PC-3 (cell line): ENCODE measurements around the gene PDE2A. TPM values are rescaled to one million over a fixed set of nuclear protein-coding genes. Genes with fewer than 3 reads are reported as not detected.

ENCODE experiments used
- ATAC-seq: fragments of 200-7000 bp; cut with Tn5 transposase; 2 replicates; pipeline ENCODE4 v1.9.1; 2020; ENCODE audit warnings: mild to moderate bottlenecking, moderate library complexity
- BruUV-seq: library from RNA; stranded (reverse); fragments of 400-500 nt; replicated peaks from 2 replicates; lab custom pipeline; 2021; lab: Mats Ljungman, UMichigan
- CTCF ChIA-PET: fragments of 300-600 bp; sonication (Branson Sonifier 250); formaldehyde crosslinking; loops from one replicate; lab custom pipeline; 2022; ENCODE audit warnings: antibody characterized with exemption; lab: Charles Lee
- POLR2A ChIA-PET: fragments of 300-600 bp; sonication (Branson Sonifier 250); formaldehyde crosslinking; loops from one replicate; lab custom pipeline; 2022; ENCODE audit warnings: antibody characterized with exemption; ENCODE audit not compliant: unreplicated experiment; lab: Charles Lee
- DNase-seq: peaks from one replicate; pipeline ENCODE4 v3.0.0-alpha.2; 2015
- H2AFZ ChIP-seq: fragments of 300-600 bp; sonication (generic); 2 replicates; pipeline ENCODE4 v1.6.0; 2016; ENCODE audit warnings: antibody characterized with exemption, low read length
- H3F3A ChIP-seq: fragments of 300-600 bp; sonication (generic); one replicate; pipeline ENCODE4 v1.6.0; 2017; ENCODE audit warnings: antibody characterized with exemption, low read length, control low read depth, mild to moderate bottlenecking; ENCODE audit not compliant: unreplicated experiment
- H3K27ac ChIP-seq: fragments of 300-600 bp; sonication (generic); 2 replicates; pipeline ENCODE4 v1.5.1; 2016; ENCODE audit warnings: mild to moderate bottlenecking, low read length
- H3K27me3 ChIP-seq: fragments of 300-600 bp; sonication (generic); 2 replicates; pipeline ENCODE4 v1.6.1; 2016; ENCODE audit warnings: low read length, mixed read lengths
- H3K36me3 ChIP-seq: fragments of 300-600 bp; sonication (generic); 2 replicates; pipeline ENCODE4 v1.6.1; 2016; ENCODE audit warnings: low read depth, mixed run types, low read length, mixed read lengths
- H3K4me1 ChIP-seq: fragments of 300-600 bp; sonication (generic); 2 replicates; pipeline ENCODE4 v1.5.1; 2016; ENCODE audit warnings: low read length; ENCODE audit not compliant: insufficient read depth
- H3K4me2 ChIP-seq: fragments of 300-600 bp; sonication (generic); 2 replicates; pipeline ENCODE4 v1.6.0; 2016; ENCODE audit warnings: low read length
- H3K4me3 ChIP-seq: fragments of 300-600 bp; sonication (generic); 2 replicates; pipeline ENCODE4 v1.5.1; 2016; ENCODE audit warnings: mild to moderate bottlenecking, low read length, mixed read lengths
- H3K79me2 ChIP-seq: fragments of 300-600 bp; sonication (generic); 2 replicates; pipeline ENCODE4 v1.6.1; 2017; ENCODE audit warnings: low read length, mixed read lengths
- H3K9ac ChIP-seq: fragments of 300-600 bp; sonication (generic); 2 replicates; pipeline ENCODE4 v1.6.0; 2016; ENCODE audit warnings: mild to moderate bottlenecking, low read length
- H3K9me2 ChIP-seq: fragments of 300-600 bp; sonication (generic); replicated peaks from 2 replicates; pipeline ENCODE4 v1.6.1; 2016; ENCODE audit warnings: mixed run types, low read length, mixed read lengths
- H3K9me3 ChIP-seq: fragments of 300-600 bp; sonication (generic); 2 replicates; pipeline ENCODE4 v1.6.1; 2016; ENCODE audit warnings: low read length, mixed read lengths
- H4K20me1 ChIP-seq: fragments of 300-600 bp; sonication (generic); 2 replicates; pipeline ENCODE4 v1.6.1; 2016; ENCODE audit warnings: low read length, mixed read lengths
- CTCF ChIP-seq: fragments of 300-600 bp; sonication (generic); conservative IDR thresholded peaks from 2 replicates; pipeline ENCODE4 v1.5.1; 2017; ENCODE audit warnings: antibody characterized with exemption, low read depth, mild to moderate bottlenecking, low read length
- EZH2 ChIP-seq: fragments of 300-600 bp; sonication (generic); IDR thresholded peaks from one replicate; pipeline ENCODE4 v1.6.1; 2017; ENCODE audit warnings: antibody characterized with exemption, mild to moderate bottlenecking, low read length; ENCODE audit not compliant: unreplicated experiment
- EZH2phosphoT487 ChIP-seq: fragments of 300-600 bp; sonication (generic); IDR thresholded peaks from 2 replicates; pipeline ENCODE4 v1.6.1; 2018; ENCODE audit warnings: mild to moderate bottlenecking, antibody characterized with exemption, low read length, borderline replicate concordance
- intact Hi-C: fragments of 100-400 bp; cut with micrococcal nuclease; formaldehyde crosslinking; loops from 2 replicates; pipeline ENCODE4 v1.9.0; 2023
- total RNA-seq: library from RNA; depleted of rRNA; stranded (reverse); fragments of >200 nt; gene quantifications from 2 replicates; pipeline ENCODE4 v1.2.3, GENCODE V29; 2014

Gene PDE2A
- total RNA-seq, 1 experiment from 2014 or later, result 2.6 TPM

- ChIA-PET POLR2A (no interaction called here), CTCF (no interaction called here)
- intact Hi-C loops, result no loop called here
- Histone ChIP-seq H3K9ac (no peak overlapping the region), H2AFZ (no peak overlapping the region), H4K20me1 (no peaks in the 10 kb centered on the region), H3K9me3 (no peaks in the 10 kb centered on the region), H3K27me3 (peaks cover 19% of the 10 kb centered on the region; the same call in 1 of the 2 replicates), H3K79me2 (no peaks in the 10 kb centered on the region), H3K4me2 (no peak overlapping the region), H3K4me1 (no peaks in the 10 kb centered on the region), H3K27ac (no peak overlapping the region), H3F3A (no peaks in the 10 kb centered on the region), H3K4me3 (no peak overlapping the region), H3K9me2 (no peaks in the 10 kb centered on the region), H3K36me3 (no peaks in the 10 kb centered on the region)
- BruUV-seq, result no TSS peak
- ATAC-seq (no peak), DNase-seq (no peak)
- no peak for TF ChIP-seq EZH2phosphoT487
- TF ChIP-seq CTCF, result no peak
- TF ChIP-seq EZH2, result no peak
Observed at GRCh38 chr11:72625691-72626413, 48.4 kb downstream of the PDE2A start.

- Histone ChIP-seq H3K27me3 (peaks cover 19% of the 10 kb centered on the region; the same call in 1 of the 2 replicates), H3K36me3 (no peaks in the 10 kb centered on the region), H4K20me1 (no peaks in the 10 kb centered on the region), H3K79me2 (no peaks in the 10 kb centered on the region), H3F3A (no peaks in the 10 kb centered on the region), H2AFZ (no peak overlapping the region), H3K4me1 (no peaks in the 10 kb centered on the region), H3K9me3 (no peaks in the 10 kb centered on the region), H3K4me3 (no peak overlapping the region), H3K9me2 (no peaks in the 10 kb centered on the region), H3K4me2 (no peak overlapping the region), H3K27ac (no peak overlapping the region), H3K9ac (no peak overlapping the region)
- ChIA-PET POLR2A (no interaction called here), CTCF (no interaction called here)
- no TSS peak for BruUV-seq
- TF ChIP-seq EZH2 (no peak), CTCF (no peak), EZH2phosphoT487 (no peak)
- no peak for ATAC-seq
- intact Hi-C loops, result no loop called here
- no peak for DNase-seq
Observed at GRCh38 chr11:72624496-72625201, 49.6 kb downstream of the PDE2A start.

- Histone ChIP-seq H3K36me3 (no peaks in the 10 kb centered on the region), H3K4me2 (no peak overlapping the region), H3K79me2 (no peaks in the 10 kb centered on the region), H2AFZ (no peak overlapping the region), H3K27me3 (peaks cover 19% of the 10 kb centered on the region; the same call in 1 of the 2 replicates), H3K27ac (no peak overlapping the region), H3K9me3 (no peaks in the 10 kb centered on the region), H3F3A (no peaks in the 10 kb centered on the region), H3K4me1 (no peaks in the 10 kb centered on the region), H3K9me2 (no peaks in the 10 kb centered on the region), H3K4me3 (no peak overlapping the region), H4K20me1 (no peaks in the 10 kb centered on the region), H3K9ac (no peak overlapping the region)
- intact Hi-C loops, result no loop called here
- ChIA-PET CTCF (no interaction called here), POLR2A (no interaction called here)
- no peak for TF ChIP-seq EZH2
- TF ChIP-seq EZH2phosphoT487, result no peak
- TF ChIP-seq CTCF, result no peak
- DNase-seq, result no peak
- BruUV-seq, result no TSS peak
- no peak for ATAC-seq
Observed at GRCh38 chr11:72623052-72623451, 51.2 kb downstream of the PDE2A start.
